Vagina (tissue), 2 donors: ENCODE data around the gene BRINP3. TPM values are rescaled to one million over a fixed set of nuclear protein-coding genes. Genes with fewer than 3 reads are reported as not detected.

Experiments
- DNase-seq, 2 donors: peaks; one replicate each; pipeline ENCODE4 v3.0.0-alpha.2; 2017; ENCODE audit errors: extremely low spot score in 2 of 2
- H3K27ac ChIP-seq: fragments of 200-600 bp; sonication (generic); one replicate; pipeline ENCODE4 v1.5.1; 2019
- H3K27me3 ChIP-seq: fragments of 200-600 bp; sonication (generic); one replicate; pipeline ENCODE4 v1.5.1; 2019
- H3K36me3 ChIP-seq, 2 donors: fragments of 200-600 bp; sonication (generic); one replicate each; pipeline ENCODE4 v1.5.1; 2017 to 2019
- H3K4me1 ChIP-seq: fragments of 200-600 bp; sonication (generic); one replicate; pipeline ENCODE4 v1.5.1; 2019
- H3K4me3 ChIP-seq, 2 donors: fragments of 200-600 bp; sonication (generic); 1 replicate in 1 of 2; 2 replicates in 1 of 2; pipeline ENCODE4 v1.5.1; 2016 to 2019
- H3K9me3 ChIP-seq: fragments of 200-600 bp; sonication (generic); one replicate; pipeline ENCODE4 v1.5.1; 2019
- CTCF ChIP-seq, 3 experiments: fragments of 450-650 bp in 2 of 3; fragments of 200-600 bp in 1 of 3; sonication (generic) in 1 of 3; IDR thresholded peaks; one replicate each; pipeline ENCODE4 v1.5.1; 2017 to 2019; ENCODE audit warnings: antibody characterized with exemption in 3 of 3, mild to moderate bottlenecking in 2 of 3, moderate library complexity in 2 of 3
- POLR2A ChIP-seq, 2 donors: fragments of 450-650 bp; IDR thresholded peaks; one replicate each; pipeline ENCODE4 v1.6.1; 2017; ENCODE audit warnings: antibody characterized with exemption in 2 of 2, mild to moderate bottlenecking in 2 of 2, moderate library complexity in 2 of 2
- POLR2AphosphoS5 ChIP-seq, 2 donors: sonication (generic); formaldehyde crosslinking; IDR thresholded peaks; one replicate each; pipeline ENCODE4 v1.9.0; 2017; ENCODE audit warnings: antibody characterized with exemption in 2 of 2, mild to moderate bottlenecking in 2 of 2, low read depth in 1 of 2; ENCODE audit not compliant: insufficient read depth in 1 of 2
- intact Hi-C: fragments of 100-400 bp; cut with DNase I; formaldehyde crosslinking; loops from one replicate; pipeline ENCODE4 v1.15.1; 2023
- total RNA-seq: library from RNA; depleted of rRNA; stranded (reverse); fragments of >200 nt; gene quantifications from one replicate; pipeline ENCODE4 v1.2.3, GENCODE V29; 2016

BRINP3 gene
- total RNA-seq, 1 donor from 2014 or later: not detected

- TF ChIP-seq POLR2AphosphoS5 (IDR thresholded peaks at IDR 0.05; ENCODE audit: insufficient read depth in 1 of 2, low read depth in 1 of 2) (no peak), POLR2A (IDR thresholded peaks at IDR 0.05) (no peak), CTCF (IDR thresholded peaks at IDR 0.05) (no peak)
- H3K9me3 ChIP-seq: no peaks in the 10 kb centered on the region
- no peak overlapping the region for H3K27ac ChIP-seq
- H3K4me3 ChIP-seq: no peak overlapping the region
- no peaks in the 10 kb centered on the region for H3K36me3 ChIP-seq
- no peak for DNase-seq
- H3K27me3 ChIP-seq: no peaks in the 10 kb centered on the region
- intact Hi-C loops: loop anchor here (5.0 kb wide), 1 partner anchor 667 kb away; no protein-coding TSS in a partner anchor
- H3K4me1 ChIP-seq: no peaks in the 10 kb centered on the region
Observed at GRCh38 chr1:190274721-190275120, 202.9 kb downstream of the BRINP3 start.

DNA sequence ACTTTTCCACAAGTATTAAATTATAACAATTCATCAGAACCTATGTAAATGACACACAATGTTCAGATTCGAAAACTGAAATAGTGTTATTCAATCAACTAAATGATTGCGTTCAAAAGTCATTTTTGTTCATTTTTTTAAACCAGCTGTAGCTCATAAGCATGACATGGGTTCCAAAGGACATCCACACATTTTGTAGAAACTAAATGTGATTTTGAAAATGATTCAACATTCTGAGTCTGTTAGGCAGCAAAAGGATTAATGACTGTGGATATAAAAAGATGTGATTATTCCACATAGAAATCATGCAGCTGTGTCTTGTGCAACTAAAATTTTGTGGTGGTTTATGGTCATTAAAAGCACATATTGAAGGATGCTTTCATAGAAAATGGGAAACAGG lies 204.5 kb downstream of the BRINP3 start:
- DNase-seq: no peak
- no peak overlapping the region for H3K4me3 ChIP-seq
- TF ChIP-seq CTCF (IDR thresholded peaks at IDR 0.05): no peak
- TF ChIP-seq POLR2AphosphoS5 (IDR thresholded peaks at IDR 0.05; ENCODE audit: insufficient read depth in 1 of 2, low read depth in 1 of 2): no peak
- TF ChIP-seq POLR2A (IDR thresholded peaks at IDR 0.05): no peak

GRCh38 chr1:190262538-190262937 lies 215.1 kb downstream of the BRINP3 start:
- TF ChIP-seq CTCF (IDR thresholded peaks at IDR 0.05) (no peak), POLR2AphosphoS5 (IDR thresholded peaks at IDR 0.05; ENCODE audit: insufficient read depth in 1 of 2, low read depth in 1 of 2) (no peak), POLR2A (IDR thresholded peaks at IDR 0.05) (no peak)
- intact Hi-C loops: no loop called here
- H3K27ac ChIP-seq: no peak overlapping the region
- no peaks in the 10 kb centered on the region for H3K4me1 ChIP-seq
- H3K9me3 ChIP-seq: no peaks in the 10 kb centered on the region
- H3K4me3 ChIP-seq: no peak overlapping the region
- no peaks in the 10 kb centered on the region for H3K36me3 ChIP-seq
- no peaks in the 10 kb centered on the region for H3K27me3 ChIP-seq
- no peak for DNase-seq

More for the DNA sequence above, 204.5 kb downstream of the BRINP3 start:
- Histone ChIP-seq H3K27me3 (no peaks in the 10 kb centered on the region), H3K4me1 (no peaks in the 10 kb centered on the region), H3K9me3 (no peaks in the 10 kb centered on the region), H3K36me3 (no peaks in the 10 kb centered on the region), H3K27ac (no peak overlapping the region)
- intact Hi-C loops: no loop called here

DNA sequence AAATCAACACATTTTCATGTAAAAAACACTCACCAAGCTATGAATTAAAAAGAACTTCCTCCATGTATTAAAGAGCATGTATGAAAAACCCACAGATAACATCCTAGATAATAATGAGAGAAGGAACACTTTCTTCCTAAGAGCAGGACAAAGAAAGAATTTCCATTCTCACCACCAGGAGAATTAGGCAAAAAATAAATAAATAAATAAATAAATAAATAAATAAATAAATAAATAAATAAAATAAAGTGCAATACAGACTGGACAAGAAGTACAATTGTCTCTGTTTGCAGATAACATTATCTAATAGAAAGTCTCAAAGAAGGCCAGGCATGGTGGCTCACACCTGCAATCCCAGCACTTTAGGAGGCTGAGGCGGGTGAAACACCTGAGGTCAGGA lies 218.2 kb downstream of the BRINP3 start:
- no peak overlapping the region for H3K4me3 ChIP-seq
- no peak for DNase-seq
- H3K36me3 ChIP-seq: no peaks in the 10 kb centered on the region
- no peaks in the 10 kb centered on the region for H3K9me3 ChIP-seq
- H3K27ac ChIP-seq: no peak overlapping the region
- no peaks in the 10 kb centered on the region for H3K4me1 ChIP-seq
- H3K27me3 ChIP-seq: no peaks in the 10 kb centered on the region
- intact Hi-C loops: no loop called here
- TF ChIP-seq POLR2AphosphoS5 (IDR thresholded peaks at IDR 0.05; ENCODE audit: insufficient read depth in 1 of 2, low read depth in 1 of 2): no peak
- TF ChIP-seq CTCF (IDR thresholded peaks at IDR 0.05): no peak
- no peak for TF ChIP-seq POLR2A (IDR thresholded peaks at IDR 0.05)

DNA sequence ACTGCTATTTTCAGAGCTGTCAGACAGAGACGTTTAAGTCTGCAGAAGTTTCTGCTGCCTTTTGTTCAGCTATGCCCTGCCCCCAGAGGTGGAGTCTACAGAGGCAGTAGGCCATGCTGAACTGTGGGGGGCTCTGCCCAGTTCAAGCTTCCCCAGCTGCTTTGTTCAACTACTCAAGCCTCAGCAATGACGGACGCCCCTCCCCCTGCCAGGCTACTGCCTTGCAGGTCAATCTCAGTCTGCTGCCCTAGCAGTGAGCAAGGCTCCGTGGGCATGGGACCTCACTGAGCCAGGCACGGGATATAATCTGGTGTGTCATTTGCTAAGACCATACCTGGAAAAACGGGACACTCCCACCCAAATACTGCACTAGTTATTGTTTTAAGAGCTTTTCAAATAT lies 219.7 kb downstream of the BRINP3 start:
- no peak for TF ChIP-seq POLR2A (IDR thresholded peaks at IDR 0.05)
- no peak for TF ChIP-seq CTCF (IDR thresholded peaks at IDR 0.05)
- no peak for TF ChIP-seq POLR2AphosphoS5 (IDR thresholded peaks at IDR 0.05; ENCODE audit: insufficient read depth in 1 of 2, low read depth in 1 of 2)
- intact Hi-C loops: no loop called here

More for the DNA sequence above, 219.7 kb downstream of the BRINP3 start:
- no peaks in the 10 kb centered on the region for H3K4me1 ChIP-seq
- no peaks in the 10 kb centered on the region for H3K36me3 ChIP-seq
- H3K27ac ChIP-seq: no peak overlapping the region
- DNase-seq: no peak
- no peak overlapping the region for H3K4me3 ChIP-seq
- no peaks in the 10 kb centered on the region for H3K27me3 ChIP-seq
- H3K9me3 ChIP-seq: no peaks in the 10 kb centered on the region
